GM18858 (cell line): ENCODE data around the gene ENPP3.
"Not testable (repeated sequence)": the region's sequence is repeated elsewhere in the genome, so short reads cannot be mapped to it uniquely, and the experiment has no call there.

Source experiments
- ATAC-seq: cut with Tn5 transposase; IDR thresholded peaks from one replicate; pipeline ENCODE4 v1.9.1; 2021; ENCODE audit not compliant: unreplicated experiment

Gene ENPP3

DNA sequence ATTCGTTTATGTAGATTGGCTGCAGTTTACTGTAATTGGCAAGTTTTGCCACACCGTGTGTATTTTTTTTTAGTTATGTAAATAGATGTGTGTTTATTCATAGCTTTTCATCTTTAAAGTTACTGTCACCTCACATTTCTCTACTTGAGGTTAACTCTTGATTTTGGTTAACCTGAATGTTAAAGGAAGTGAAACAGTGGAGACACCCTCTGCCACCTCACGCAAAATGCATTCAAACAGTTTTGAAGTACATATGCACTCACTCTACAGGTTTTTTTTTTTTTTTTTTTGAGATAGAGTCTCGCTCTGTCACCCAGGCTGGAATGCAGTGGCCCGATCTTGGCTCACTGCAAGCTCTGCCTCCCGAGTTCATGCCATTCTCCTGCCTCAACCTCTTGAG lies 46.4 kb downstream of the ENPP3 start:
- peak; percentile 67 for ATAC-seq

DNA sequence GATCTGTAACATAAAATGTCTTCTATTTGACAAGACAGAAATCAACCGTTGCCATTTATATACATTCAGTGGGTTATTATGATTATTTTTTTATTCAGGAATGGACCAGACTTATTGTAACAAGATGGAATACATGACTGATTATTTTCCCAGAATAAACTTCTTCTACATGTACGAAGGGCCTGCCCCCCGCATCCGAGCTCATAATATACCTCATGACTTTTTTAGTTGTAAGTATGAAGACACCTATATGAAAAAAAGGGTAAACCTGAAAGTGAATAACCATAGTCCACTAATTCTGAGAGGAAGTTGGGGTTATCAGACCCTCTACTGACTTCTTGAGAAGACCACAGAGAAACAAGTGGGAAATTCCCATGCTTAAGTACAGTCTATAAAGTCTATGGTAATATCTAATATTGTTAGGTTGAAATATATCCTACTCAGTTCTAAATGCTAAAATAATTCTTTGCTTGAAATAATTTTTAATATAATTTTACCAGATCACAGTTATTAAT lies 48.2 kb downstream of the ENPP3 start:
- peak; percentile 72 for ATAC-seq

DNA sequence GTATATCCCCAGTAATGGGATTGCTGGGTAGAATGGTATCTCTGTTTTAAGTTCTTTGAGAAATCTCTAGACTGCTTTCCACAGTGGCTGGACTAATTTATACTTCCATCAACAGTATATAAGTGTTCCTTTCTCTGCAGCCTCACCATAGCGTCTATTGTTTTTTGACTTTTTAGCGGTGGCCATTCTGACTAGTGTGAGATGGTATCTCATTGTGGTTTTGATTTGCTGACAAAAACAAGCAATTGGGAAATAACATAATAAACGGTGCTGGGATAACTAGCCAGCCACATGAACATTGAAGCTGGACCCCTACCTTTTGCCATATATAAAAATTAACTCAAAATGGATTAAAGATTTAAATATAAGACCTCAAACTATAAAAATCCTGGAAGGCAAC lies 49.9 kb downstream of the ENPP3 start:
- ATAC-seq = no peak

DNA sequence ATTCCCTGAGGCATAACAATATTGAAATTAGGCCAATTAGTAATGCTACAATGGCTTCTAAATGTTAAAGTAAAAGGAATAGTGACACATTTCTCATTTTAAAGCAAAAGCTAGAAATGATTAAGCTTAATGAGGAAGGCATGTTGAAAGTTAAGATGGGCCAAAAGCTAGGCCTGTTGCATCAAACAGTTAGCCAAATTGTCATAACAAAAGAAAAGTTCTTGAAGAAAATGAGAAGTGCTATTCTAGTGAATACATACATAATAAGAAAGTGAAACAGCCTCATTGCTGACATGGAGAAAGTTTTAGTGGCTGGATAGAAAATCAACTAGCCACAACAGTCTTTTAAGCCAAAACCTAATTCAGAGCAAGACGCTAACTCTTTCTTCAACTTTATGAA lies 51.2 kb downstream of the ENPP3 start:
- ATAC-seq = peak; percentile 61

DNA sequence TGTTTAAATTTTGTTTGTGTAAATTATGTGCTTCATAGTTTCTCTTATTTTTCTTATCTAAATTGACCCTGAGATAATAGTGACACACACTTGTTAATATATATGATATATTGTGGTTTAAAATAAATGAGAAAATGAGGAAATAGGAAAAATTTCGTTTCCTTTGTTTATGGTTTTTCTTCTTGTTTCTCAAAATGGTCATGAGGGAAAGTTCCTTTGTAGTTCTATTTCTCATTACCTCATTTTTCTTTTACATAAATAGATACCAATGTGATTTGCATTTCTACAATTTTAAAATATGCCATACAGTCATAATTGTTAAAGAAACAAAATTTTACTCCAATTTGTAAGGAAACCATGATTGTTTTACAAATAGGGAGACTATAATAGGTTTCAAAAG lies 54.9 kb downstream of the ENPP3 start:
- no peak for ATAC-seq

DNA sequence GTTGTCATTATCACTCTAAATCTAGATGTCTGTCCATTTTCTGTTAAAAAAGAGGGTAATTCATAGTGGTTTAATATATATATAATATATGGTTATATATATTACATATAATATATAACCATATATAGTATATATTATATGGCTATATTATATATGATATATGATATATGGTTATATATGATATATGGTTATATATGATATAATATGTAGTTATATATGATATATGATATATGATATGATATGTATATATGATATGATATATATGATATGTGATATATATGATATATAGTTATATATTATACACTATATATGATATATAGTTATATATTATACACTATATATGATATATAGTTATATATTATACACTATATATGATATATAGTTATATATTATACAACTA lies 55.5 kb downstream of the ENPP3 start:
- ATAC-seq = no peak

DNA sequence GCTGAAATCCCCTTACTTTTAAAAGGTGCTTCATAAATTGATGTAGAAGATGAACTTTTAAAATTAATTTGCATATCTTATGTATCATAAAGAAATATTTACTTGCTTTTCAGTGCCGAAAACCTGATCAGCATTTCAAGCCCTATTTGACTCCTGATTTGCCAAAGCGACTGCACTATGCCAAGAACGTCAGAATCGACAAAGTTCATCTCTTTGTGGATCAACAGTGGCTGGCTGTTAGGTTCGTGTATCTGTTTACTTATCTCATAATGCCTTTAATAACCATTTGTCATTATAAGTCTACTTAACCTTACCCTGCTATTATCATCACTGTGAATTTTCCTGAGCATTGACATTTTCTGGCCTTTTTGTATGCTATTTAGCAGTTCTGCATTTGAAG lies 56.3 kb downstream of the ENPP3 start:
- no peak for ATAC-seq

DNA sequence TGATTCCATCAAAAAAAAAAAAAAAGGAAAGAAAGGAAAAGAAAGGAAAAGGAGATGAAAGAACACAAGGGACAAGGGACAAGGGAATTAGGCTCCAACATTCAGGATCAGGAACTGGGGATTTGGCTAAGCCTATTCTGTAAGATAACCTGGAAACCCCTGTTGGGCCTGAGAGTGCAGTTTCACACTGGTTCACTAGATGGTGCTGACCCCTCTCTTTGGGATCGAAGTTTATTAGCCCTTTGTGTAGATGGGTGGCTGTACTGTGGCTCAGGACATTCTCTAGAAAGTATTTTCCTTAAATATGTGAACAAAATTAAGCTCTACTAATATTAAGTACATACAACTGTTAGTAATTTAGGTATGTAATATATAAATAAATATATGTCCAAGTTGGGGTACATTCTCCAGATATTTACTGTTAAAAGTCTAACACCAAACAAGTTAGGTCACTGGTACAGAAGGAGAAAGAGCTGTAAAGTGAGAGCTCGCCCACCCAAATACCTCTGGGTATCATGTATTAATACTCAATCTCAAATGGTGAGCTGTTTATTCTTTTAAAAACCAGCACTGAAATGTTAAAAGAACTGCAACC lies 57.8 kb downstream of the ENPP3 start:
- ATAC-seq = peak; percentile 69

DNA sequence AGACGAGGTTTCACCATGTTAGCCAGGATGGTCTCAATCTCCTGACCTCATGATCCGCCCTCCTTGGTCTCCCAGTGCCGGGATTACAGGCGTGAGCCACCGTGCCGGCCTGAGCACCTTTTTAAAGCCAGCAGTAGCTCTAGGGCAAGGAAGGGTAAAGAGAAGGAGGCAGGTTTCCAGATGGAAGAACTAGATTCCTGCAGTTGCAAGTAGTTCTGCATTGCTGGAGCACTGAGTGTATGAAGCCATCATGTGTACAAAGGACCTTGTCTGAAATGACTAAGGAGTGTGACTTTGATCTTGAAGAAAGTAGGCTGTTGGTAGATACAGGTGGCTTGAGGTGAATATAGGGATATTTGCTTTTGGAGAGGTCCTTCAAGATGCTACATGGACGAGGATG lies 59.9 kb downstream of the ENPP3 start:
- no peak for ATAC-seq

DNA sequence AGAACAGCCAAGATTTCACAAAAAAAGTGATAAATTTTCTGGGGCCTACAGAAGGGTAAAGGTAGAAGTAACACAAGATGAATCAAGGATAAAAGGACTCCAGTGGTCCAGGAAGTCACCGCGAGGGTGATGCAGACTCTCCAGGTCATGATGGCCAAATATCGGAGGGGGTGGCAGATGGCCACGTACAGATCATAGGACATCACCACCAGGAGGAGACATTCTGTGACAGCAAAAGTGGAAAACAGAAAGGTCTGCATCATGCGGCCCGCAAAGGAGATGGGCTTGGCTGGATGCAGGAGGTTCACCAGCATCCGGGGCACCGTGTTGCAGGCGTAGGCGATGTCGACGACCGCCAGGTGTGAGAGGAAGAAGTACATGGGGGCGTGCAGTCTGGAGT lies 63.7 kb downstream of the ENPP3 start:
- not testable (repeated sequence) for ATAC-seq

DNA sequence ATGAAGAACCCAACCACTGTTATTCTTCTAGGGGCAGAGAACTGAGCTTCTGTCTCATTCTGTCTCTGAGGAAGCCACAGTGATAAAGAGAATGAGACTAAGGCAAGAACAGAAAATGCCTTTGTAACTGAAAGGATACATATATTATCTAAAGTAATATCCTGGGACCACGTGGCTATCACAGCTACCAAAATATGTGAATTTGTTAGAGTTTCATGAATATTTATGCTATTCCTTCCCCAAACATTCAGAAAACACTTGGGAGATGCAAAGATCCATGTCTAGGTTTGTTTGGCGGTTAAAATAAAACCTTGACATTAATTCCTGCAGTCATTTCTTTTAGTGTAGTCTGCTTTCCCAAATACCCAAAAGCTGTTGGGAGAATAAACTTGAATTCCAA lies 66.8 kb downstream of the ENPP3 start:
- ATAC-seq = not testable (repeated sequence)

DNA sequence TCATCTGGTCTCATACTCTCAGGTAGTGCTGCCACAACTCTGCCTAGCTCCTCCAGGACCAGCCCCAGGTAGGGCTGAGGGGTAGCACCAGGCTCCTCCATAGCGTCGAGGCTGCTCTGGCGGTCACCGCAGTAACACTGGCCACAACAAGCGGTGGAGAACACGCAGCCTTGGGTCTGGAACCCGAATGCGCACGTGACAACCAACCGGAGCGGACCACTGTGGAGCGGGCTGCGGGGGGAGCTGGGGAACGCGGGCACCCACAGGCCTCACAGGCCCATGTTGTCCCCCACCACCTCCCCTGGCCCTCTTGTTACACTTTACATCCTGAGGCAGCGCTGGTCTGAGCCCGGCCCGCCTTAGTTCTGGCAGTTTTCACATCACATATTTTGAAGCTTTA lies 73.8 kb downstream of the ENPP3 start, which contains the start of gene CTAGE9:
CTAGE9 (minus strand) TSS at position 101 of the 400 bp plus-strand sequence; CDS start at position 101, 0 bp downstream.
- not testable (repeated sequence) for ATAC-seq

DNA sequence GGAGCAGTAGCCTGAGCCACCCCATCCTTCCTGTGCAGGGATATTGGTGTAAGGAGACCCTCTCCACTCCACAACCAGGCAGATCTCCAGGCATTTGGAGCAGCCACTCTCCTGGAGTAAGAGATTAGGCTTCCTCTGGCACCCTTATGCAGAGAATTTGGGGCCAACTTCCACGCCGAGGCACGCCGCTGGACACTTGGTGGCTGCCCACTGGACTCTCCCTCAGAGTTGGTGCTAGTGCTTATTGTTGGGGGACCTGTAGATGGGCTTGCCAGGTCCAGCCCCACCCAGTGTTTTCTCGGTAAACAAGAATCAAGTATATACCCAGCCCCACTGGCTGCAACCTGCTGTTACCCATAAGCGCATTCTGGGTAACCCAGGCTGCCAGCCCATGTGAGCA lies 78.5 kb downstream of the ENPP3 start:
- ATAC-seq = not testable (repeated sequence)

DNA sequence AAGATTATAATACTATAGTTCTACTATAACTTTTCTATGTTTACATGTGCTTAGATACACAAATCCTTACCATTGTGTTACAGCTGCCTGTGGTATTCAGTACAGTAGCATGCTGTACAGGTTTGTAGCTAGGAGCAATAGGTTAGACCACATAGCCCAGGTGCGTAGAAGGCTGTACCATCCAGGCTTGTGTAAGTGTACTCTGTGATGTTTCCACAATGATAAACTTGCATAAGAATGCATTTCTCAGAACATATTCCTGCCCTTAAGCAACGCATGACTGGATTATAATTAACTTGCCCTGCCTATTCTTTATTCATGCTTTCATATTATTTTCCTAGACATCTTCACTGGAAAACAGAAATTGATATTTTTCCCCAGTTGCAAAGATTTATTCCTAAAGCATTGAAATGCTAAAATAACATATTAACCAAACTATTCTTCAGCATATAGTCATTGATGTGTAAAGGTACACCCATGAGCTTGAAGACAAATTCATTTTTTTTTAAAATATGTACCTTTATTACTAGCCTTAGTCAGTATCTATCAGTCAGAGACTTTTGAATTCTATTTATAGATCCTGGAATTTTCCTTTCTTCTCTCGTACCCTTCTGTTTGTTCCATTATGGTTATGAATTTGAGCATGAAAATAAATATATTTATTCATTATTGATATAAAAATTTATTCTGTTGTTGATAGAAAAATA lies 80.9 kb downstream of the ENPP3 start:
- ATAC-seq = no peak

DNA sequence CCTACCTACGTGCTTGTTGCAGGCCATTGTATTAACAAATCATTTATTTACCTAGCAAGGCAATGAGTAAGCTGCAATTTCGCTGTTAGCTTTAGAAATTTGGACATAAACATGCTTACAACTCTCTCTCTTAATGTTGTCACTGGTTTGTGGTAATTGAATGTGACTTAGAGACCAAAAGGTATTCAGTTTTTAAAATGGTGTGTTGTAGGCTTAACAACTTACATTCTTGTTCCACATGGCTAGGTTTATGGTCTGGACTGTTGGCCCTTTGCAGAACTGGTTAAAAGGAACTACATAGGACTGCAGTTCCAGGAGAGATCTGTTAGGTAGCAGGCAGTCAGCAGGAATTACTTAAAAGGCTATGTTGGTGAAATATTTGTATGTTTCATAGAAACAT lies 84.1 kb downstream of the ENPP3 start:
- no peak for ATAC-seq

DNA sequence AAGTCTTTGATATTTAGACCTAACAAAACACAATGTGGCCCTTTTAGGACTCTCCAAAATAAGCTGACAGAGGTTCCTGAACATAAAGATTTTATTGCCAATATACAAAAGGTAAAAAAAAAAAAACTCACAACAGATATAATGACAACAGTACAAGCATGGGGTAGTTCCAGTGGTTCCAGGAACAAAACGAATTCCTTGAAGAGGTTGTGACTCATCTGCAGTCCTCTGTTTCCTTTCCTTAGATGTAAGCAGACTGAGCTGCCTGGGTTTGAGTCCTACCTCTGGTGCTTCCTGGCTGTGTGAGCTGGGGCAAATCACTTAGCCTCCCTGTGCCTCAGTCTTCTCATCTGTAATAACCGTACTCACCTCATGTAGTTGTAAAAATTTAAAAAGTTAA lies 87.0 kb downstream of the ENPP3 start:
- no peak for ATAC-seq

DNA sequence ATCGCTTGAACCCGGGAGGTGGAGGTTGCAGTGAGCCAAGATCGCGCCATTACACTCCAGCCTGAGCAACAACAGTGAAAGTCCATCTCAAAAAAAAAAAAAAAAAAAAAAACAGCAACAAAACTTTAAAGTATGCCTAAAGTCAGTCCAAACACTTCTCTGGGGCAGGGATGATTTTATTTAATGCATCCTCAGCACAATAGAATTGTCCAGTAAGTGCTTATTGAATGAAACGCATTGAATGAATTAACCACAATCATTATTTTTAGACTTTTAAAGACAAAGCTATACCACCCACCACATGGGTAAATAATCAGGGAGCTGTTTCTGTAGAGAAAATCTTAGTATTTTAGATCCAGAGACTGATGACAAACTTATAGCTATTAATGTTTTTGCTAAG lies 90.4 kb downstream of the ENPP3 start:
- no peak for ATAC-seq

DNA sequence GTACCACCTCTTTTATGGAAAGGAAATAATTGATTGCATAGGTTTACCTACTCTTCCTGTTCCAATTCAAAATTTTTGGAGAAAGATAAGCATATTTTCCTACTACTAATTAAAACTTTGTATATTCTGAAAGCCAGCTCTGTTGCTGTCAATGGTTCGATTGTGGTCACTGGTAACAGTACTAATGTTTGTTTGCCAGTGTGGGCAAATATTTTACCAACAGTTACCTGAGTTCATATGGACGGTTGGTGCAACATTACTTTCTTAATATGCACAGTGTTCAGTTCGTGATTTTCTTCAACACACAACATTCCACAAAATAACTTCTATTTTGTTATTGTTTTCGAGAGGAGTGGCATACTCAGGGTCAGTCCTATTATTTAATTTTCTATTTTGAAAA lies 90.8 kb downstream of the ENPP3 start:
- ATAC-seq = no peak

DNA sequence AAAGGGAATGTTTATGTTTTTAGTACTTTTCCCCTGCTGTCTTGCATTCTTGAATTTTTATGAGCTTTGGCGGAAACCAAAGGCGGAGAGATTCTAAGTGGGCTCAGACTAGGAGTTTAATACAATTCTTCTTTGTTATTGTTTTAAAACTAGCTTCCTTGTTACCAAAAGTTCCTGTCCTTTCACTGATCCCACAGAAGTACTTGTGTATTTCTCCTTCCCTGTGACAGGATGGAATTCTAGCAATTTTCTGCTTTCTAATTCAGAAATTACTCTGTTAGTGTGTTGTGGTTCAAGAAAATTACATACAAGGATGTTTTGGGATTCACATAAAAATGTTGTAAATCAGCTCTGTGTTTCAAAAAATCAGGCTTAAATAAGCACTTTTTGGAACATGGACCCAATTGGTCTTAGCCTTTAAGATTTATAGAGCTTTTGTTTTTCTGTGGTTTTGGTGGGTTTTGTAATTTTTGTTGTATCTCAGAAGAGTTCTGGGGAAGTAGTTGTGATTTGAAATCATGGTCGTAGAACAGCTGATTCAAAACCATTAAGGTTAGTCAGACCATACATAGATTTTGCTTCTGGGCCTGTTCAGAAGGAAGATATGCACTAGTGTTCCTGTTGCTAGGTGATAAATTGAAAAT lies 91.3 kb downstream of the ENPP3 start:
- ATAC-seq = no peak

DNA sequence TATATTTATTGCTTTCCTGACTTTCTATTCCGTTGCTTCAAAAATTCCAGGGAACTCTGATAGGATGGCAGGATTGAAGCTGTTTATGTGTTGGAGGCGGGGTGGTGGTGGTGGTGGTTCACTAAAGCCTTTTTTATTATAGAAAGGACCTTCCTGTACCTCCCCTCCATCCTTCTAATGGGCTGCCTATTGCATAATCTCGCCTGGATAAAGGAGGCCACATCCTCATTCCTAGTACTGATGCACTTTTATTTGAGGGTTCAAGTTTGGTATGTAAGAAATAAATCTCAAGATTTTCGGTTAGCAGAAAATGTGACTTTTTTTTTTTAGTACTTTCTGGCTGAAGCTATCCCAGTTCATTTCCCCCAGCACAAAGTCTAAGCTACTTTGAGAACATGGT lies 92.4 kb downstream of the ENPP3 start:
- ATAC-seq = no peak

DNA sequence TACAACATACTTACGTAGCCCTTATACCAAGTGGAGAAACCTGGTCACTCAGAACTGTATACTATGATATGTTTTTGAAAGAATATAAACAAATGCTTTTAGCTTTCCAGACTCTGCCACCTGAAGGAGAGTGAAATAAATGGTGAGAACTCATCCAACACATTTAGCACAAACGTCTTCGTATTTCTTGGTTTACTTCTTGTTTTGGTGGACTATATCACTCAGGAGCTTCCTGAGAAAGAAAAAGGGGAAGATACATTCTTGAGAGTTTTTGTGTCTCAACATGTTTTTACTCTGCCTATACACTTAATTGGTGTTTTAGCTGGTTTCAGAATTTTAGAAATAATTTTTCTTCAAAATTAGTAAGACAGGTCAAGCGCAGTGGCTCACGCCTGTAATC lies 93.2 kb downstream of the ENPP3 start:
- ATAC-seq = no peak

DNA sequence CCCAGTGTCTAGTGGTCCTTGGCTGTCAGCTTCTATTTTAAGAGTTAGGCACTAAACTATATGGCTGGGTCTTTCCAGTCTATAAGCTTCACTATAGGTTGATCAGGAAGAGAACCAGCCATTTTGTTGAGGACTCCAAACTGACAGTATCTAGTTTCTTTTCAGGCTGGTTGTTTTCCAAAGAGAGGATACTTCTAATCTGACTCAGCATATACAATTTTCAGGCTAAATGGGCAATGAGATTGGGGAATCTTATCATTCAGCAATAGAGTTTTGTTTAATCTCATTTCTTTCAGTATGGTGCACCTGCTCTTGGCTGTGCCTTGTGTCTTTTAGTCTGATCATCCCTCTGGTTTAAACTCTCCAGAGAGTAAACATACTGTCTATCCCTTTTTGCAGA lies 94.1 kb downstream of the ENPP3 start:
- ATAC-seq = no peak
